DMS114 treated with DMSO at 0.1 percent for 48 hours (cell line): ENCODE measurements around the gene BAIAP3.
A peak's percentile ranks its signal among the peaks of the same experiment; 100 is the strongest.

Experiments
- DNase-seq: peaks from one replicate; lab custom pipeline; 2025; ENCODE audit not compliant: unreplicated experiment; lab: John Stamatoyannopoulos, UW

BAIAP3 gene

GRCh38 chr16:1330931-1331711 is 2.3 kb upstream of the BAIAP3 start:
- no peak for DNase-seq

- DNase-seq: no peak
Measured at GRCh38 chr16:1331712-1332617, 1.5 kb upstream of the BAIAP3 start.

- DNase-seq: no peak
Measured at GRCh38 chr16:1332618-1333148, 762 bp upstream of the BAIAP3 start.

GRCh38 chr16:1333854-1334700 is 632 bp downstream of the BAIAP3 start:
- DNase-seq: no peak

GRCh38 chr16:1334739-1335138 is 1.3 kb downstream of the BAIAP3 start:
- no peak for DNase-seq

GRCh38 chr16:1335211-1335971 is 1.9 kb downstream of the BAIAP3 start:
- DNase-seq: no peak

- DNase-seq: no peak
Measured at GRCh38 chr16:1335996-1336395, 2.6 kb downstream of the BAIAP3 start.

GRCh38 chr16:1336619-1337018 is 3.2 kb downstream of the BAIAP3 start:
- DNase-seq: no peak

- DNase-seq: no peak
Measured at GRCh38 chr16:1337486-1337885, 4.0 kb downstream of the BAIAP3 start.

- DNase-seq: no peak
Measured at GRCh38 chr16:1338119-1338730, 4.8 kb downstream of the BAIAP3 start.

- no peak for DNase-seq
Measured at GRCh38 chr16:1338855-1339675, 5.6 kb downstream of the BAIAP3 start.

- no peak for DNase-seq
Measured at GRCh38 chr16:1340730-1341494, 7.5 kb downstream of the BAIAP3 start.

GRCh38 chr16:1341495-1342420 is 8.3 kb downstream of the BAIAP3 start:
- no peak for DNase-seq

GRCh38 chr16:1342526-1343427 is 9.3 kb downstream of the BAIAP3 start:
- DNase-seq: peak; percentile 28

GRCh38 chr16:1343428-1344242 is 10.2 kb downstream of the BAIAP3 start:
- no peak for DNase-seq
